NCI-H748 treated with DMSO at 0.1 percent for 48 hours (cell line): ENCODE measurements around the gene CXXC5.
"Not testable (repeated sequence)": the region's sequence is repeated elsewhere in the genome, so short reads cannot be mapped to it uniquely, and the experiment has no call there.

Source experiments
- DNase-seq: peaks from one replicate; lab custom pipeline; 2025; lab: John Stamatoyannopoulos, UW

The CXXC5 gene

GRCh38 chr5:139648205-139649081 is at the start of gene CXXC5:
Gene CXXC5 (plus strand): TSS chr5:139648349. CDS start chr5:139680524, 32,175 bp downstream.
- DNase-seq = no peak

GRCh38 chr5:139598601-139598965 is 49.6 kb upstream of the CXXC5 start:
- DNase-seq = not testable (repeated sequence)

DNA sequence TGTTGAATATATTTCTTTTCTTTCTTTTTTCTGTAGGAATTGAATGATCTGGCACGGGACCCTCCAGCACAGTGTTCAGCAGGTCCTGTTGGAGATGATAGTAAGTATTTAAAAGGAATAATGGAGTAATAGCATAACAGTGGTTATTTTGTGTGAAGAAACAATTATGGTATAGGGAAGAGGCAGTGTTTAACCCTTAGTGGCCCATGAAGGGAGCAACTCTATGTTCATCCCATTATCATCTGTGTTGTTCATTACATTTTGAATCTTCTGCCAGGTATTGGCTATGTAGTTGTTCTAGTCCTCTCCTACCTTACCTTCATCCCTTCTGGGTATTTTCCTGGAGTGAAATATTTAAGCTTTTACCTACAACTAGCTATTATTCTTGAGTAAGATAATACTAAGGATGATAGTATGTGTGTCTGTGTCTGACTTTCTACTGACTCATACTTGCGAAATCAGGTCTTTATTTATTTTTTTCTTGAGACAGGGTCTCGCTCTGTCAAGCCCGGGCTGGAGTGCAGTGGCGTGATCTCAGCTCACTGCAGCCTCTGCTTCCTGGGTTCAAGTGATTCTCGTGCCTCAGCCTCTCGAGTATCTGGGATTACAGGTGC is 47.7 kb upstream of the CXXC5 start:
- no peak for DNase-seq

GRCh38 chr5:139601429-139601828 is 46.7 kb upstream of the CXXC5 start:
- DNase-seq = no peak

GRCh38 chr5:139601948-139602347 is 46.2 kb upstream of the CXXC5 start:
- not testable (repeated sequence) for DNase-seq

GRCh38 chr5:139605887-139606286 is 42.3 kb upstream of the CXXC5 start:
- DNase-seq = no peak

DNA sequence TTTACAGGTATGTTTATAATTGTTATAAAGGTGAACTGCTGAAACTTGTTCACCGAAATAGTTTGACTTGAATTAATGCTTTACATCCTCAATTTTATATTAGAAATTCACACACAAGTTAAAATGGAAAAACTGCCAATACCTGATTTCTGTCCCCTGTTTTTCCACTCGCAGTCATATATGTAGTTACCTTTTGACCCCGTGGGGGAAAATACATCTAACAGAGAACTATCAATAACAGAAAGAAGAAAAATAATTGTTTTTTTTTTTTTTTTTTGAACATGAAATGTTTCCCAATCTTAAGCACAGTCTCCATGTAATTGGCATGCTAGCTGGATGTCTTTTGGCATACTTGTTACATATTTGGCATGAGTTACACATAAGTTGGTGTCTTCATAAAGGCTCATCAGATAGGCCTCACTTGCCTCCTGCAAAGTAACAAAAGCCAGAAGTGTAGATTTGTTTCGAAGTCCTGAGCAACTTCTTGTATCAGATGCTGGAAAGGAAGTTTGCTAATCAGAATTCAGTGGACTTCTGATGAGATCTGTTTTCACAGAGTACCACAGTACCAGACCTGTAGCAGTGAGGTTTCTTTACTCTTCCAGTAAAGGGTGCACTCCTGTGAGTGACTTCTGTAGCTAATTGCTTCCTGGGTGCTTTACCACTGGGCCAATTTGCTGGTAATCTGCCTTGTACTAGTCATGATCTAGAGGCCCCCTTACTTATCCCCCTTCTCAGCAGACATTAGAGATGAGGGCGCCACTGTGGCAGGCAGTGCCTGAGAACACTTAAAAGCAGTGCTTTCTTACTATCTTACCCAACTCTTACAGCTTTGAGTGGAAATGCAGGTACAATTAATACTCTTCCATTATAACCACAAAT is 36.2 kb upstream of the CXXC5 start:
- DNase-seq = no peak

DNA sequence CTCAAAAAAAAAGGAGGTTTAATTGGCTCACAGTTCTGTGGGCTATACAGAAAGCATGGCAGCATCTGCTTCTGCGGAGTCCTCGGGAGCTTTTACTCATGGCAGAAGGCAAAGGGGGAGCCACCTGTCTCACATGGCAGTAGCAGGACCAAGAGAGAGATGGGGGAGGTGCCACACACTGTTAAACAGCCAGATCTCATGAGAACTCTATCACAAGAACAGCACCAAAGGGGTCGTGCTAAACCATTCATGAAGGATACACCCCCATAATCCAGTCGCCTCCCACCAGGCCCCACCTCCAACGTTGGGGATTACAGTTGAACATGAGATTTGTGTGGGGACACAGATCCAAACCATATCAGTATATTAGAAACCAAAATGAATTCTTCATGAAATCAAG is 28.3 kb upstream of the CXXC5 start:
- DNase-seq = no peak

DNA sequence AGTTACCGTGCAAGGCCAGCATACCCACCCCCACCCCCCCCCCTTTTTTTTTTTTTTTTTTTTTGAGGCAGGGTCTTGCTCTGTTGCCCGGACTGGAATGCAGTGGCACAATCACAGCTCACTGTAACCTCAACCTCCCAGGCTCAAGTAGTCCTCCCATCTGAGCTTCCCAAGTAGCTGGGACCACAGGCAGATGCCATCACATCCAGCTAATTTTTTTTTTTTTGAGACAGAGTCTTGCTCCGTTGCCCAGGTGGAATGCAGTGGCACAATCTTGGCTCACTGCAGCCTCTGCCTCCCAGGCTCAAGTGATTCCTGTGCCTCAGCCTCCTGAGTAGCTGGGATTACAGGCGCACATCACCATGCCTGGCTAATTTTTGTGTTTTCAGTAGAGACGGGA is 22.8 kb upstream of the CXXC5 start:
- not testable (repeated sequence) for DNase-seq

GRCh38 chr5:139630855-139631254 is 17.3 kb upstream of the CXXC5 start:
- no peak for DNase-seq

- no peak for DNase-seq
Measured at GRCh38 chr5:139631520-139632165, 16.5 kb upstream of the CXXC5 start.

DNA sequence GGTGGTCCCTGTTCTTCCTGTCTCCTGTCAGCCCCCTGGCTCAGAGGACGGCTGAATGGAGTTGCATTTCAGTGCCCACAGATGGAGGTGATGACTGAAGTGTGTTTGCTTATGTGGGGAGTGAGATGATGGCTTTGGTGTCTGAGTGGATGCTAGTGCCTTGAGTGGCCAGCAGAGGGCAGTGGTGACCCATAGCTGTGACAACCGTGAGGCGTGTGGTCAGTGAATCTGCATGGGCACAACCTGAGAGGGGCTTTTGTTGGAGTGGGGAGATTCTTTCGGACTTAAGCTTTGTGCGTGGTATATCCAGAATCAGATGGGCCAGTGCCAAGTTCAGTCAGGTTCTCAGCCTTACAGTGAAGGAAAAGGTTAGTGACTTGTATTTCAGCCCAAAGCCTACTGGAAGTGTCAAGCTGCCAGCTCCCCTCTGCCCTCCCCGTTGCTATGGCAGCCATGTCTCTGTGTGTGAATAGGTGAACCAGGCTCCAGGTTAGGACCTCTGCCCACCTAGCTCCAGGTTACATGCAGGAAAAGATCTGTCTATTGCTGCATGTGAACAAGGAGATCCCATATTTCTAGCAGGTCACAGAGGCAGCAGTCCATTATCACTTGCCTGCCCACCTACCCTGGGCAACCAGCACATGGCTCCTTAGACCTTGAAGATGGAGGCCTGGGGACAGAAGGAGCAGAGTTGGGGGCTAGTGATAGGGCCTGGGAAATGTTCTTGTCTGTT is 14.7 kb upstream of the CXXC5 start:
- DNase-seq = peak; percentile 76

DNA sequence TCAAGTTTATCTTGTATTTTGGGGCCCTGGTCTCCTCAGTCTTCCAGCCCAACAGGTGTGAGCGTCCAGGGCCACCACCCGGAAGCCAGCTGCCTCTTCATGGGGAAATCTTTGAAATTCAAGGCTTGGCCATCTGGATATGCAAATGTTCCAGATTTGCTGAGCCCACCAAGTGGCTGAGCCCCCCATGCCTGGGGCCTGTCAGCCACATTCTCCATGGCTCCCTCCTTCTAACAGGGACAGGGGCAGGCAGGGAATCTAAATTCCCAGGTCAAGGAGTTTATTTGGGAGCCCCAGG is 14.2 kb upstream of the CXXC5 start:
- no peak for DNase-seq

GRCh38 chr5:139634541-139634940 is 13.6 kb upstream of the CXXC5 start:
- DNase-seq = no peak

DNA sequence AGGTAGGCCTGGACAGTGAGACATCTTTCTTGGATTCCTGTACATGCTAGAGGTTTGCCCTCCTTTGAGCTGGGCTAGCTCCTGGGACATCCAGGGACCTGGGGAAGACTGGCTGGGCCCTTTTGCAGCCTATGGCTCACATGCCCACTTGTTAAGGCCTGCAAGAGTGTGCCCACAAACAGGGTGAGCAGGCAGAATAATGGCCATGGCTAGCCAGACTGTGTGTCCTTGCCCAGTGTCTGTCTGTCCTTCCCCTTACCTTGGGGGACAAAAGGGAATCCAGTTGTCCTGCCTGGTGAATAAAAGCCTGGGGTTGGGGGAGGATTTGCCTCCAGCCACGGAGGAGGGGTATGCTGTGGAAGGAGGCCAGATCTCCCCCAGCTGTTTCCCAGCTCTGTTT is 13.0 kb upstream of the CXXC5 start:
- no peak for DNase-seq

DNA sequence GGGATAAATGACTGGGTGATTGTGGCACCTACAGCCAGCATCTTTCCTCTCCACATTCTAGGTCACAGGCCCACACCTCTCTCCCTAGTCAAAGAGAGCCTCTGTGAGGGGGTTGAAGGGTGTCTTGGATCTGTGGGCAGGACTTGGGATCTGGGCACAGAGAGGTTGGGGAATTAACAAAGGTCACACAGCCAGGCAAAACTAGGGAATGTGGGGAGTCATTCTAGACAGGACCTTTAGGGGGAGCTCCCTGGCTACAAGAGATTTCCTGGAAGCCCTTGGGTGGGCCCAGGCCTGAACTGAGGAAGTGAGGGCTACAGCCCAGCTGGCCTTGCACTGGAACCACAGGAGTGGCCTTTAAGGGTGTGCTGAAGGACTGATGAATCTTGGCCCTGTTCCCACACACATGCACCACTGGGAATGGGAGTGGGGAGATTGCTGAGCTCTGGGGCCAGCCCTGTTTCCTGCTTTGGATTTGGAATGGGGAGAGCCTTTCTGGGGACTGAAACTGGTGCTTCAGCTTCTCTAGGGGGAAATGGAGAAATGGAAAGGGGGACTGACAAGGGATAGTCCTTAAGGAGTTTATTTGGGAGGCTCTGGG is 12.4 kb upstream of the CXXC5 start:
- DNase-seq = no peak

DNA sequence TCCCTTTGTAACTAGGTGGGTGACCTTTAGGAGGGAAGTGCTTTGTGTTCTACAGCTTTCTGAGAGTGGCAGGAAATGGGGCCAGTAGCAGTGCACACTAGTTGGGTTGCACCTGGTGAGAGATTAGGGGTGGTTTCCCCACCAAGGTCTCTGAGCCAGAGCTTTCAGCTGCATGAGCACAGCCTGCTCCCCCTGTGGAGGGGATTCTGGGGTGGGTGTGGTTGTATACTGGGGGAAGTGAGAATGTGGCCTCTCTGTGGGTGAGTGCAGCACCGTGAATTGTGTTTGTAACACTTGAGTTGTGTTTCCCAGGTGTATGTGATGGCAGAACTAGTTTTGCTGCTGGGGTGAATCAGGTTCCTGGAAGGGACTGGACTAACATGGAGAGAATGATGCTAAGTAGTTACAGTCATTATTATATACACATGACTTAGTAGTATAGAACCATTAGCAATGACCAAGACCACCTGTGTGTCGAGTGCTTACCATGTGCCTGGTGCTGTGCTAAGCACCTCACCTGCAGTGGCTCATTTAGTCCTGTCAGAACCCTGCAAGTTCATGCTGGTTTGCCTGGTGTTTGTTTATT is 11.8 kb upstream of the CXXC5 start:
- DNase-seq = no peak

DNA sequence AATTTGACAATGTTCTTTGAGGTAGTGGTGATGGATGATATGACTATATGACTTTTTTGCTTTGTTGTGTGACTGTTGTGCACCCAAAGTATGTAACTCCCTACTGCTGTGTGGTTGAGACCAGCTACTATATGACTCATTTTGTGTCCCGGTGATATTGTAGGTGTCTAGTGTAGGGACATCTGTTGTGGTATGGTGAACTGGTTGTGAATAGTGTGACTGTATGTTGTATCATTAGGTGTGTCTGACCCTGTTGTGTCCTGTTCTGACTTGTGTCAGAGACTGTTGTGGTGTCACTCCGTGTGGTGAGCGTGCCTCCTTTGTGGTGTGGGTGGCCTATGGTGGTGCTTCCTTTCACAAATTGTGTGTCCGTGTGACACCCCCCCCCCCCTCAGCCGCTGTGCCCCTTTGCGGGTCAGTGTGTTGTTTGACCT is 11.2 kb upstream of the CXXC5 start:
- no peak for DNase-seq

GRCh38 chr5:139637438-139638089 is 10.6 kb upstream of the CXXC5 start:
- no peak for DNase-seq

GRCh38 chr5:139638090-139638735 is 9.9 kb upstream of the CXXC5 start:
- no peak for DNase-seq
